ENCODE data around the gene SPTY2D1.
"Not testable (repeated sequence)": the region's sequence is repeated elsewhere in the genome, so short reads cannot be mapped to it uniquely, and the experiment has no call there.

SPTY2D1 gene, protein sequence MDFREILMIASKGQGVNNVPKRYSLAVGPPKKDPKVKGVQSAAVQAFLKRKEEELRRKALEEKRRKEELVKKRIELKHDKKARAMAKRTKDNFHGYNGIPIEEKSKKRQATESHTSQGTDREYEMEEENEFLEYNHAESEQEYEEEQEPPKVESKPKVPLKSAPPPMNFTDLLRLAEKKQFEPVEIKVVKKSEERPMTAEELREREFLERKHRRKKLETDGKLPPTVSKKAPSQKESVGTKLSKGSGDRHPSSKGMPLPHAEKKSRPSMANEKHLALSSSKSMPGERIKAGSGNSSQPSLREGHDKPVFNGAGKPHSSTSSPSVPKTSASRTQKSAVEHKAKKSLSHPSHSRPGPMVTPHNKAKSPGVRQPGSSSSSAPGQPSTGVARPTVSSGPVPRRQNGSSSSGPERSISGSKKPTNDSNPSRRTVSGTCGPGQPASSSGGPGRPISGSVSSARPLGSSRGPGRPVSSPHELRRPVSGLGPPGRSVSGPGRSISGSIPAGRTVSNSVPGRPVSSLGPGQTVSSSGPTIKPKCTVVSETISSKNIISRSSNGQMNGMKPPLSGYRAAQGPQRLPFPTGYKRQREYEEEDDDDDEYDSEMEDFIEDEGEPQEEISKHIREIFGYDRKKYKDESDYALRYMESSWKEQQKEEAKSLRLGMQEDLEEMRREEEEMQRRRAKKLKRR

DNA sequence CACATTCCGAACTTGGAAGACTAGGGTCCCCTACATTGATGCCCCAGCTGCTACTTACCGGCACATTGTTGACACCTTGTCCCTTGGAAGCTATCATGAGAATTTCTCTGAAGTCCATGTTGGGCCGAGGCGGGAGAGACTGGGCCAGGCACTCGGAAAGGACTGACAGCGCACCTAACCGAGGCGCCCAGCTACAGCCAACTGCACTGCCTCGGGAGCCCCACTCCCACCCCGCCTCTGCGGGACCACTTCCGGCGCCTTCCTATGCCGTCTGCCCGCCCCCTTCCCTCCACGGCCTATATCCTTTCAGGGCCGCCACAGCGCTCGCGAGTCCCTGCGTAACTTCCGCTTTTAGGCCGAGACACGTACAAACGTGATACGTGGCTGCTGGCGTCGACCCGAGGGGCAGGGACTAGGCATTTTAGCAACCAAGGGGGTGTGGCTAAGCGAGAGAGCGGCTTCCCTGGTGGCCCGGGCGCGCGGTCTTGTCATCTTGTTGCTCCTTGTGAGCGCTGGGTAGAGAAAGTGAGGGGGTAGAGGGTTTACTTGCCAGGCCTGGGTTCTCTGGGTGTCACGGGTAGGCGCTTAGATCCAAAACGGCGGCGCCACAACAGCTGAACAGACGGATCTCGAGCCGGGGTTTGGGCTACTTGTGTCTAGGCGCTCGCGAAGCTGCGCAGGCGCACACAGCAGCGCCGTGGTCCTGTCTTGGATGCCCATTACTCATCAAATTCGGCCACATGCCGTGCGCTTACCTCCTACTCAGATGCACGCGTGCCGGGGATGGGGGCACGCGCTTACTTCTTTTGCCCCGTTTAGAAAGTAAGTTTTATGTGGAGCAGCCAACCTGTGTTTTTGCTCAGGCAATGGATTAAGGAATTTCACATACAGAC lies at the start of gene SPTY2D1:
Gene SPTY2D1, minus strand, starts transcription at position 203 of the 893 bp plus-strand sequence. Its CDS starts 85 bp downstream, at position 118.
- peak; percentile 95 for DNase-seq (ENCODE audit: low read depth)

DNA sequence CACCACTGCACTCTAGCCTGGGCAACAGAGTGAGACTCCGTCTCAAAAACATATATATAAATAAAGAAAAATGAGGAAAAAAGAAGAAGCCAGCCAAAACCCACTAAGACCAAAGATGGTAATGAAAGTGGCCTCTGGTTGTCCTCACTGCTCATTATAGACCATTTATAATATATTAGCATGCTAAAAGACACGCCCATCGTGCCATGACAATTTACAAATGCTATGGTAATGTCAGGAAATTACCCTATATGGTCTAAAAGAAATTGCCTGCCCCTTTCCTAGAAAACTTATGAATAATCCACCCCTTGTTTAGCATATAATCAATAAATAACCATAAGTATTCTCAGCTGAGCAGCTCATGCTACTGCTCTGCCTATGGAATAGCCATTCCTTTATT lies 48.3 kb upstream of the SPTY2D1 start:
- no peak for DNase-seq (ENCODE audit: low read depth)

DNA sequence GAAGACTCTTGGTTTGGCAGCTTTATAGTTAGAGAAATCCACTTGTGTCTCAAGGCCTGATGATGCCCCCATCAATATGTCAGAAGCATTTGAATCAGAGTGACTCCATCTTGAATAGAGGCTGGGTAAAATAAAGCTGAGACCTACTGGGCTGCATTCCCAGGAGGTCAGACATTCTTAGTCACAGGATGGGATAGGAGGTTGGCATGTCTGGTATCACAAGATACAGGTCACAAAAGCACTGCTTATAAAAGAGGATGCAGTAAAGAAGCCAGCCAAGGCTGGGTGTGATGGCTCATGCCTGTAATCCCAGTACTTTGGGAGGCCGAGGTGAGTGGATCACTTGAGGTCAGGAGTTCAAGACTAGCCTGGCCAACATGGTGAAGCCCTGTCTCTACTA lies 47.8 kb upstream of the SPTY2D1 start:
- not testable (repeated sequence) for DNase-seq (ENCODE audit: low read depth)

DNA sequence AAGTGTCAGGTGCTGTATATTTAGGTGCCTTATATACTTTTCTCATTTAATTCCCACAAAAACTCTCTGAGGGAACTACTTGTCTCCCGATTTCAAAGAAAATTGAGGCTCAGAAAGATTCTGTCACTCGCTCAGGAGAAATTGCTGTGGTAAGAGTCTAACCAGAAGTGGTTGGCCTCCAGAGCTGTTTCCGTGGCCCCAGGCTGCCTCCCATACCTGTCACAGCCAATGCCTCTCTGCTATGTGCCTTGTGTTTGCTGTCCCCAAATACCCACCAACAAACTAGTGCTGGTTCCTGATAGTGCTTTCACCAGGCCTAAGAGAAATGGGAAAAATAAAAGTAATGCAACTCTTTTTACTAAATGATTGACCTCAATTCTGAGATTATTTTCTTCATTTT lies 43.4 kb upstream of the SPTY2D1 start:
- no peak for DNase-seq (ENCODE audit: low read depth)

DNA sequence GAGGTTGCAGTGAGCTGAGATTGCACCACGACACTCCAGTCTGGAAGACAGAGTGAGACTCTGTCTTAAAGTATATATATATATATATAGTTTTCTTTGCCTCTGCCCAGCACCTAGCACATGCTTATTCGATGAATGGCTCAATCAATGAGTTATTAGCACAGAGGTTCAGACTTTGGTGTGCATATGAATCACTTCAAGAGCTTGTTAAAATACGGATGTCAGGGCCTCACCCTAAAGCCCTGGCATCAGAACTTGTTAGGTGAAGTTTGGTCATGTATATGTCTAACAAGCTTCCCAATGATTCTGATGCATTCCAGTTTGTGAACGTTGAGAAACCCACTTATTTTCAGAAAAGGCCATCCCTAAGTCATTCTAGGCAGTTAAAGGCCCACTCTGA lies 42.7 kb upstream of the SPTY2D1 start:
- no peak for DNase-seq (ENCODE audit: low read depth)

DNA sequence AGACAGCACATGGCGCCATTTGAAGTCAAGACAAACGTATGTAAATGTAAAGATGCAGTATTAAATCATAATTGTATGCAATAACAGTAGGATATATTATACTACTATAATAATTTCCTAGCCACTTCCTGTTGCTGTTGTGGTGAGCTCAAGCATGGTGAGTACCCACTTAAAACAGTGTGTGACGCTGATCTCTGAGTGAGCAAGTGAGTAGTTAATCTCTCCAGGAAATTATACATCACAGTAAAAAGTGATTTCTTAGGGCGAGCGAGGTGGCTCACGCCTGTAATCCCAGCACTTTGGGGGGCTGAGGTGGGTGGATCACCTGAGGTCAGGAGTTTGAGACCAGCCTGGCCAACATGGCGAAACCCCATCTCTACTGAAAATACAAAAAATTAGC lies 38.1 kb upstream of the SPTY2D1 start:
- DNase-seq (ENCODE audit: low read depth), result peak; percentile 5

DNA sequence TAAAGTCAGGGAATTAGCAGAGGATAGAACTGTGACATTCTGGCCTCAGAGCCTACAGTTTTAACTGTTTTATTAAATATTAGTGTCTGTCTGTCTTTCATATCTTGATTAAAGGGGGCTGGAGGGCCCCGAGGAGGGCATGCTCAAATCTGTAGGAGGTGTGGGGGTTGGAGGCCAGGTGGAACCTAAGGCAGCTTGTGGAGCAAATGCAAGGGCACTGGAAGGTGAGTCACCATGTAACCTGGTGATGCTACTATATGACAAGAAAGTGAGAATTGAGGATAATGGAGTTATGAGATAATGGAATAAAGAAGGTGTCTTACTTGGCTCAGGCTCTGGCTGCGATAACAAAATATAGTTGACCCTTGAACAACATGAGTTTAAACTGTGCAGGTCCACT lies 37.1 kb upstream of the SPTY2D1 start:
- DNase-seq (ENCODE audit: low read depth), result no peak

DNA sequence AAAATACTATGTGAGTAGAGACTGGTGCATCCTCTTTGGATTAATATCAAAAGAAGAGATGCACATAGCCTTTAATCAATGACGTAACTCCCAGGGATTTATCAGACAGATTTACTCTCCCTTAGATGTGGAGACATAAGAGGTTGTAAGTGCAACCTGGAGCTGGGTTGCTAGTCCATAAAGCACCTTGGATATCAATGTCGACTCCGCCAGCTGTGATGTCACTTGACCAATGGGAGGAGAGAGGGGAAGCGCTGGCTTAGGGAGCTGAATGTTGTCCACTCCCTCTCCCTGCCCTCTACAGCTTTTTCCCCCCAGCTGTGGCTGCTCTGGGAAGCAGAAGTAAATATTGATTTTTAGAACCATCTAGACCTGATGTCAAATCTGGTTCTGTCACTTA lies 35.6 kb upstream of the SPTY2D1 start:
- DNase-seq (ENCODE audit: low read depth), result no peak

DNA sequence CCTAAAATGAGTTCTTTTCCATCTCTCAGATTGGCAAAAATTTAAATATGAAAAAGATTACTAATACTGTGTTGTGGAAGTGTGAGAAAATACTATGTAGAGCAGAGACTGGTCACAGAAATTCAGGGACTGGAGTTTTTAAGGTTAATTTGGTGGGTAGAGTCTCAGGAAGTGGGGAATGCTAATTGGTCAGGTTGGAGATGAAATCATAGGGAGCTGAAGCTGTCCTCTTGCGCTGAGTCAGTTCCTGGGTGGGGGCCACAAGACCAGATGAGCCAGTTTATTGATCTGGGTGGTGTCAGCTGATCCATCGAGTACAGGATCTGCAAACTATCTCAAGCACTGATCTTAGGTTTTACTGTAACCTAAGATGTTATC lies 35.1 kb upstream of the SPTY2D1 start:
- no peak for DNase-seq (ENCODE audit: low read depth)

DNA sequence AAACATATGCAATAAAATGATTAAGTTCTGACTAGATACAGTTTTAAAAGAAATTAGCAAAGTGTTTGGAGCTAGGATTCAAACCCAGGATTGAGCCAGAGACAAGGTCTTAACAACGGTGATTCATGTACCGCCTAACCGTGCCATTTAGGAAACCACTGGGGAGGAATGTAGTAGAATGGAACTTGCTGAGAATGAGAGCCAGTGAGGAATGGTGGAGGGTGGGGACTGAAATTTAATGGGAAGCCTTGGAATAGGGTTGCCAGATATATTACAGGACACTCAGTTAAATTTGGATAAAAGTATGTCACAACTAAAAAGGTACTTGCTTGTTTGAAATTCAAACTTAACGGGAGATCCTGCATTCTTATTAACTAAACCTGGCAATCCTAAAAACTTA lies 34.0 kb upstream of the SPTY2D1 start:
- no peak for DNase-seq (ENCODE audit: low read depth)

DNA sequence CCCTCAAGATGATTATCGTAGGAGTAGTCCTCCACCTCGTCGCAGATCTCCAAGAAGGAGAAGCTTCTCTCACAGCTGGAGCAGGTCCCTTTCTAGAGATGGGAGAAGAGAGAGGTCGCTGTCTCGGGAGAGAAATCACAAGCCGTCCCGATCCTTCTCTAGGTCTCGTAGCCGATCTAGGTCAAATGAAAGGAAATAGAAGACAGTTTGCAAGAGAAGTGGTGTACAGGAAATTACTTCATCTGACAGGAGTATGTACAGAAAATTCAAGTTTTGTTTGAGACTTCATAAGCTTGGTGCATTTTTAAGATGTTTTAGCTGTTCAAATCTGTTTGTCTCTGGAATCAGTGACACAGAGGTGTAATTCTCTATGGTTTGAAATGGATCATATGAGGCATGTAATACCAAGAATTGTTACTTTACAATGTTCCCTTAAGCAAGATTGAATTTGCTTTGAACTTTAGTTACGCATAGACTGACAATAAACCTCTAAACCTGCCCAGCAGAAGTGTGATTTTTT lies 31.3 kb upstream of the SPTY2D1 start:
- not testable (repeated sequence) for DNase-seq (ENCODE audit: low read depth)

DNA sequence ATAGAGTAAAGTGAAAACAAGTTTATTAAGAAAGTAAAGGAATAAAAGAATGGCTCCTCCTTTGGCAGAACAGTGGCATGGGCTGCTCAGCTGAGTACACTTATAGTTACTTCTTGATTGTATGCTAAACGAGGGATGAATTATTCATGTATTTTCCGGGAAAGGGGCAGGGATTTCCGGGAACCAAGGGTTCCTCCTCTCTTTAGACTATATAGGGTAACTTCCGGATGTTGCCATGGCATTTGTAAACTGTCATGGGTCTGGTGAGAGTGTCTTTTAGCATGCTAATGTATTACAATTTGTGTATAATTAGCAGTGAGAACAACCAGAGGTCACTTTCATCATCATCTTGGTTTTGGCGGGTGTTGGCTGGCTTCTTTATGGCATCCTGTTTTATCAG lies 23.5 kb upstream of the SPTY2D1 start:
- no peak for DNase-seq (ENCODE audit: low read depth)

DNA sequence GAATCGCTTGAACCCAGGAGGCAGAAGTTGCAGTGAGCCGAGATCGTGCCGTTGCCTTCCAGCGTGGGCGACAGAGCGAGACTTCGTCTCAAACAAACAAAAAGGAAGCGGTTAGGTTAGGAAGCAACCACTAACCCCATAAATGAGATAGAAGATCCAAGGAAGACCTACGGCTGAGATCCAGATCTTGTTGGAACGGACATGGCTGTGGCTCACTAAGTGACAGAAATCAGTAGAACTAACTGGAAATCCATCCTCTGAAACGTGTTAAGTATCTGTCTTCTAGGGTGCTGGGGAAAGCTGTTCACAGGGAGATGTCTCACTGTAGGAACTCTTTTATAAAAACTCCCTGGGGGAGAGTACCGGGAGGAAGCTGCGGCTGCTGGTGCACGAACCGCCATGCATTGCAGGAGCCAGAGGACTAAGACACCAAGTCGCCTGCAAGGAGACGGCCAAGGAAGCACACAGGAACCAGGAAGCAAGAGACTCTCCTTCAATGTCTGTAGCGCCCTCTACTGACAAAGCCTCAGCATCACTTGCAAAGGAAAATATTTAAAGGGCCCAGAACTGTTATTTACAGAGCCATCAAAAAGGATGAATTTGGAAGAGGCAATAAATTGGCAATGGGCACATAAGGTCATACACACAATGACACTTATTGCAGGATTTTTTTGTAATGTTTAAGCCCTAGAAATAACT lies 16.9 kb upstream of the SPTY2D1 start:
- DNase-seq (ENCODE audit: low read depth), result no peak

DNA sequence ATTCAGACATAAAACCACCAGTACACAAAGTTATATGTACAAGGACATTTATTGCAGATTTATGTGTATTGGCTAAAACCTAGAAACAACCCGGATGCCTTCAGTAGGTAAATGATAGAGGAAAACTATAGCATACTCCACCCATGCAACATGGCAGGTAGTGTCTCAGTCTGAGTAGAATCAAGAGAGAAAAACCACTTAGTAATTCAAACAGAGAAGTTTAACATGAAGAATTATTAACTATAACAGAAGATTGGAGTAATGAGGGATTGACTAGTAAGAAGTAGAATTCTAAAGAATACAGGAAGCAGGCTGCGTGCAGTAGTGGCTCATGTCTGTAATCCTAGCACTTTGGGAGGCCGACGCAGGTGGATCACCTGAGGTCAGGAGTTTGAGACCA lies 16.2 kb upstream of the SPTY2D1 start:
- no peak for DNase-seq (ENCODE audit: low read depth)

DNA sequence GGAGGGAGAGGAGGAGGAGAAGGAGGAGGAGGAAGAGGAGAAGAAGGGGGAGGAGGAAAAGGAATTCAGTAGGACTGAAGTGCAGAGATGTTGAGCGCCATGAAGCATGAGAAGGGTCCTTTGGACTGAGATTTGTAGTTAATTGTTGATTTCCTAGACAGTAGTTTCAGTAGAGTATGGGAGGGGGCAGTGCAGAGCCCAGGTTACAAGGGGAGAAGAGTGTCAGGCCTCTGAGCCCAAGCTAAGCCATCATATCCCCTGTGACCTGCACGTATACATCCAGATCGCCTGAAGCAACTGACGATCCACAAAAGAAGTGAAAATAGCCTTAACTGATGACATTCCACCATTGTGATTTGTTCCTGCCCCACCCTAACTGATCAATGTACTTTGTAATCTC lies 8.9 kb upstream of the SPTY2D1 start:
- not testable (repeated sequence) for DNase-seq (ENCODE audit: low read depth)

DNA sequence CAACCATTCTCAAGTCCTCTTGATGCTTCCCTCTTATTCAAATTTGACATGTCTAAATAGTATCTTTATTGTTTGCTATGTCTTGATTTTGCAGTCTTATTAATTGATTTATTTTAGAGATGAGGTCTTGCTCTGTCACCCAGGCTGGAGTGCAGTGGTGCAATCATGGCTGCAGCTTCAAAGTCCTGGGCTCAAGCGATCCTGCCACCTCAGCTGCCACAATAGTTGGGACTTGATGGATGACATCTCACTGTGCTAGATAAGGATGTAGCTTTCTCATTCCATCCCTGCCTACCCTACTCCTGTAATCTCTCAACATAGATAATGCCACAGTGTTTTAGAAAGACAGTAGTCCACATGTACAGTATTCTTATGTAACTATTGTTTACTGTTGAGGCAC lies 7.5 kb upstream of the SPTY2D1 start:
- no peak for DNase-seq (ENCODE audit: low read depth)

DNA sequence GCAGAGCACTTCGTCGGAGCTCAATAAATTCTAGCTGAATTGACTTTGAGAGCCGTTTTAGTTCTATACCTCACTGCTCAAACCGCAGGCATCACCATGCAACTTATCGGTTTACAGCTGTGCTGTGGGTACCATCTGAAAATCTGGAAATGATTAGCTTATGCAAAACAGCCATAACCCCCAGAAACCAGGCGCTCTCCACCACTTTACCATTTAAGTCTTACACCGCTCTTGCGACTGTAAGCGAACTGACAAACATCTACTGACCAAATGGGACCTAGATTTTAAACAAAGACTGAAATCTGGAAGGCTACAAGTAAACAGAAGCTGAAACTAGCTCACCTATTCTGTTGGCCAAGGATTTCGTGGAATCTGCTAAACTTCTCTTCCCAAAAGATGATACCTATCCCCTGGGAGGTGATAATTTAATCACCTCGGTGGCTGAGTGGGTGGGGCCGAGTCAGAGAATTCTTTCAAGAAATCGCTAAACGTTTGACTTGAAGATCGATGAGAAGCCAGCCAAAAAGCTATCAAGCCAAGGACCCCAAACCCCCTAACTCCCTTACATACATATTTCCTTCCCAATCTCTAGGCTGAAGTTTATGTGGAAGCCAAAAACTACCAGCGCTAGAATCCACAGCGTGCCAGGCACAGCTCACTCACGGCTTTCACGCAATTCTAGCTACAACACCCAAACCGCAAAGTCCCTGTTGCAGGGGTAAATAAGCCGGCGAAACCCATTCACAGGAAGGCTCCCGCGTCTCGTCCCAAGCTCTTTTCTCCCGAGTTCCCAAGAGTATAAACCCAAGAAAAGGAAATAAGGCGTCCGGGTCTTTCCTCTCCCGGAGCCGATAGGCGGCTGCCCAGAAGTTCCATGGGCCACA lies 644 bp downstream of the SPTY2D1 start:
- DNase-seq (ENCODE audit: low read depth), result no peak

DNA sequence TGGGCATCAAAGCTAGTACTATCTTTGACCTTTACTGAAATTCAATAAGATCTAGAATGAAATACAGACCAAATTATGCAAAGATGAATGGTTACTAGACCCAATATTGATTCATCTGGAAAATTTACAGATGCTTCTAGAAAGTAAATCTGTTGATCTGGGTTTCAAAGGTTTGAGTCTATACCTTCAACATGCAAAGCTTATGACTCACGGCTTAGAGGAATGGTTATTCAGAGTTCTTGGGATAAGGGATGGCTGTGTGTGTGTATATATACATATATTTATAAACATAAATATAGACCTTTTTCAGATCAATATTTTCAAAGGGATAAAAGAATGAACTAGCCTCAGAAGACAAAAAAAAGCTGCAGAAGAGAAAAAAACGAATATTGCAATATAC lies 1.3 kb downstream of the SPTY2D1 start:
- no peak for DNase-seq (ENCODE audit: low read depth)

DNA sequence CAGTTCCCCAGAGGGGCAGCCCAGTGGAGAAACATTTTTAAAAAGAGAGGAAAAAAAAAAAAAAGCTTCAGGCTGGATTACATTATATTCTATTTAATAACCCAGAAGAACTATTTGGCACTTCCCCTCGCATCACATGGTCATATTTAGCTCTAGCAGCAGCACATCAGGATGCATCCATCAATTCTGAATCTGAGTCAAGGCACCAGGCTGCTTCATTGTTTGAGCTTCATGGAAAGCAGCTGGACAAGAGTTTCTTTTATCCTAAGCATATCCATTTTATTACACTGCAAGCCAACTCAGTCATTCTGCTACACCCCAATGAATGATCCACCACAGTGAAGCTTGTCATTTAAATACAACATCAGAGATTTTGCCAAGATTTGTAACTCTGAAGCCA lies 10.0 kb downstream of the SPTY2D1 start:
- DNase-seq (ENCODE audit: low read depth), result no peak

DNA sequence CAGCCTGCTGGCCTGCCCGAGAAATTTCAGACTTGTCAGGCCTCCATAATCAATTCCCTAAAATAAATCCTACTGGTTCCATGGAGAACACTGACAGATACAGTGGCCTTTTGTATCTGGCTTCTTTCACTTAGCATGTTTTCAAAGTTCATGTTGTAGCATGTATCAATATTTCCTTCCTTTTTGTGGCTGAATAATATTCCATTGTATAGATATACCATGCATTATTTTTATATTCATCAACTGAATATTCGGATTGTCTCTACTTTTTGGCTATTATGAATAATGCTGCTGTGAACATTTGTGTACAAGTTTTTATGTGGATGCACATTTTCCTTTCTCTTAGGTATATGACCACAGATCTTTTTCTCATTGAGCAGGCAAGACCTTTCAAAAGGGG lies 10.4 kb downstream of the SPTY2D1 start:
- DNase-seq (ENCODE audit: low read depth), result no peak
